Measurements from ENCODE around the gene GDNF. TPM values are rescaled to one million over a fixed set of nuclear protein-coding genes. Genes with fewer than 3 reads are reported as not detected.
"Not testable (repeated sequence)": the region's sequence is repeated elsewhere in the genome, so short reads cannot be mapped to it uniquely, and the experiment has no call there.

Gene GDNF
- total RNA-seq, 2 donors from 2014 or later = 0.58 to 2.4 TPM

GRCh38 chr5:37803487-37803886 is 36.4 kb downstream of the GDNF start:
- Mint-ChIP-seq H3K9me3 (no peaks in the 10 kb centered on the region), H3K36me3 (ENCODE audit: low read depth) (no peaks in the 10 kb centered on the region), H3K27me3 (ENCODE audit: insufficient read depth) (peaks cover 12% of the 10 kb centered on the region), H3K4me1 (peaks cover 14% of the 10 kb centered on the region), H3K4me3 (no peak overlapping the region), H3K27ac (no peak overlapping the region)
- no peaks in the 10 kb centered on the region for H3K27me3 ChIP-seq (ENCODE audit: control insufficient read depth, insufficient read depth, low read length, poor library complexity, severe bottlenecking)
- no peak for DNase-seq
- 86 to 97% methylated on average over 1 of the region's 1 CpG for WGBS, 2 experiments (ENCODE audit: insufficient coverage in 1 of 2, insufficient read length in 1 of 2)
- TF ChIP-seq CTCF (conservative IDR thresholded peaks at IDR 0.05) = no peak
- H3K9me3 ChIP-seq (ENCODE audit: control insufficient read depth, low read length) = no peaks in the 10 kb centered on the region
- no peak overlapping the region for H3K9ac ChIP-seq (ENCODE audit: extremely low read depth, low read length, poor library complexity, severe bottlenecking)
- H3K4me1 ChIP-seq (ENCODE audit: control insufficient read depth, insufficient read depth, low read length) = peaks cover 3% of the 10 kb centered on the region
- H3K27ac ChIP-seq (ENCODE audit: low read depth, low read length) = no peak overlapping the region
- no peaks in the 10 kb centered on the region for H3K36me3 ChIP-seq (ENCODE audit: control insufficient read depth, insufficient read depth, low read length)
- H3K4me3 ChIP-seq (ENCODE audit: low read length) = no peak overlapping the region

- Mint-ChIP-seq H3K27ac (no peak overlapping the region), H3K4me3 (no peak overlapping the region), H3K36me3 (ENCODE audit: low read depth) (no peaks in the 10 kb centered on the region), H3K4me1 (peaks cover 14% of the 10 kb centered on the region), H3K27me3 (ENCODE audit: insufficient read depth) (peaks cover 12% of the 10 kb centered on the region), H3K9me3 (no peaks in the 10 kb centered on the region)
- Histone ChIP-seq H3K4me1 (ENCODE audit: control insufficient read depth, insufficient read depth, low read length) (peaks cover 3% of the 10 kb centered on the region), H3K27me3 (ENCODE audit: control insufficient read depth, insufficient read depth, low read length, poor library complexity, severe bottlenecking) (no peaks in the 10 kb centered on the region), H3K4me3 (ENCODE audit: low read length) (no peak overlapping the region), H3K27ac (ENCODE audit: low read depth, low read length) (no peak overlapping the region), H3K9me3 (ENCODE audit: control insufficient read depth, low read length) (peaks cover 13% of the 10 kb centered on the region), H3K36me3 (ENCODE audit: control insufficient read depth, insufficient read depth, low read length) (no peaks in the 10 kb centered on the region), H3K9ac (ENCODE audit: extremely low read depth, low read length, poor library complexity, severe bottlenecking) (no peak overlapping the region)
- TF ChIP-seq CTCF (conservative IDR thresholded peaks at IDR 0.05) = no peak
- DNase-seq = no peak
- WGBS, 2 experiments (ENCODE audit: insufficient coverage in 1 of 2, insufficient read length in 1 of 2) = 73 to 100% methylated on average over 2 of the region's 2 CpGs
These were observed 38.3 kb downstream of the GDNF start for GRCh38 chr5:37801521-37801920.

GRCh38 chr5:37799865-37800421 is 39.9 kb downstream of the GDNF start:
- TF ChIP-seq CTCF (conservative IDR thresholded peaks at IDR 0.05) = no peak
- DNase-seq = no peak
- H3K36me3 Mint-ChIP-seq (ENCODE audit: low read depth) = peaks cover 4% of the 10 kb centered on the region
- H3K27ac Mint-ChIP-seq = no peak overlapping the region
- peaks cover 3% of the 10 kb centered on the region for H3K4me1 ChIP-seq (ENCODE audit: control insufficient read depth, insufficient read depth, low read length)
- H3K4me1 Mint-ChIP-seq = peaks cover 14% of the 10 kb centered on the region
- H3K9me3 Mint-ChIP-seq = peaks cover 11% of the 10 kb centered on the region
- H3K27me3 Mint-ChIP-seq (ENCODE audit: insufficient read depth) = peaks cover 4% of the 10 kb centered on the region
- no peak overlapping the region for H3K4me3 ChIP-seq (ENCODE audit: low read length)
- H3K9ac ChIP-seq (ENCODE audit: extremely low read depth, low read length, poor library complexity, severe bottlenecking) = no peak overlapping the region
- H3K36me3 ChIP-seq (ENCODE audit: control insufficient read depth, insufficient read depth, low read length) = no peaks in the 10 kb centered on the region
- no peaks in the 10 kb centered on the region for H3K27me3 ChIP-seq (ENCODE audit: control insufficient read depth, insufficient read depth, low read length, poor library complexity, severe bottlenecking)
- H3K4me3 Mint-ChIP-seq = no peak overlapping the region
- H3K9me3 ChIP-seq (ENCODE audit: control insufficient read depth, low read length) = peaks cover 22% of the 10 kb centered on the region
- 80 to 90% methylated on average over 1 to 2 of the region's 2 CpGs for WGBS, 2 experiments (ENCODE audit: insufficient coverage in 1 of 2, insufficient read length in 1 of 2)
- H3K27ac ChIP-seq (ENCODE audit: low read depth, low read length) = no peak overlapping the region

GRCh38 chr5:37796435-37796834 is 43.4 kb downstream of the GDNF start:
- not testable (repeated sequence) for H3K36me3 Mint-ChIP-seq (ENCODE audit: low read depth); H3K27me3 Mint-ChIP-seq (ENCODE audit: insufficient read depth); H3K4me1 Mint-ChIP-seq; H3K4me3 Mint-ChIP-seq; H3K27ac ChIP-seq (ENCODE audit: low read depth, low read length); H3K9ac ChIP-seq (ENCODE audit: extremely low read depth, low read length, poor library complexity, severe bottlenecking); H3K27me3 ChIP-seq (ENCODE audit: control insufficient read depth, insufficient read depth, low read length, poor library complexity, severe bottlenecking); H3K36me3 ChIP-seq (ENCODE audit: control insufficient read depth, insufficient read depth, low read length); DNase-seq; H3K4me3 ChIP-seq (ENCODE audit: low read length); H3K27ac Mint-ChIP-seq; H3K4me1 ChIP-seq (ENCODE audit: control insufficient read depth, insufficient read depth, low read length)
- peaks cover 42% of the 10 kb centered on the region for H3K9me3 Mint-ChIP-seq
- H3K9me3 ChIP-seq (ENCODE audit: control insufficient read depth, low read length) = peaks cover 38% of the 10 kb centered on the region
- 86 to 89% methylated on average over 1 of the region's 1 CpG for WGBS, 2 experiments (ENCODE audit: insufficient coverage in 1 of 2, insufficient read length in 1 of 2)

- H3K9me3 ChIP-seq (ENCODE audit: control insufficient read depth, low read length) = peaks cover 38% of the 10 kb centered on the region
- not testable (repeated sequence) for DNase-seq; H3K4me1 Mint-ChIP-seq; H3K27ac ChIP-seq (ENCODE audit: low read depth, low read length); H3K36me3 ChIP-seq (ENCODE audit: control insufficient read depth, insufficient read depth, low read length); H3K27me3 Mint-ChIP-seq (ENCODE audit: insufficient read depth); H3K27ac Mint-ChIP-seq; H3K4me3 ChIP-seq (ENCODE audit: low read length); H3K9ac ChIP-seq (ENCODE audit: extremely low read depth, low read length, poor library complexity, severe bottlenecking); H3K36me3 Mint-ChIP-seq (ENCODE audit: low read depth); H3K4me3 Mint-ChIP-seq; H3K27me3 ChIP-seq (ENCODE audit: control insufficient read depth, insufficient read depth, low read length, poor library complexity, severe bottlenecking); H3K4me1 ChIP-seq (ENCODE audit: control insufficient read depth, insufficient read depth, low read length)
- WGBS, 2 experiments (ENCODE audit: insufficient coverage in 1 of 2, insufficient read length in 1 of 2) = 78 to 91% methylated on average over 1 to 2 of the region's 2 CpGs
- peaks cover 44% of the 10 kb centered on the region for H3K9me3 Mint-ChIP-seq
These were observed 44.5 kb downstream of the GDNF start for GRCh38 chr5:37795292-37795691.
